HEK293 (cell line): Measurements from ENCODE around the gene DUT.

Experiments used
- CTCF ChIA-PET: fragments of 350-600 bp; formaldehyde crosslinking; extraction: SDS; loops from one replicate; lab custom pipeline; 2021; ENCODE audit warnings: antibody characterized with exemption; lab: Yijun Ruan, JAX
- POLR2A ChIA-PET: fragments of 300-600 bp; formaldehyde crosslinking; extraction: SDS; loops from one replicate; lab custom pipeline; 2020; ENCODE audit warnings: antibody characterized with exemption, inconsistent platforms; lab: Yijun Ruan, JAX
- H3K27ac ChIP-seq: fragments of 200-500 bp; sonication (Bioruptor generic); 2 replicates; pipeline ENCODE4 v1.5.1; 2014; ENCODE audit warnings: low read depth, low read length, control low read depth, inconsistent platforms; ENCODE audit errors: extremely low read depth
- H3K36me3 ChIP-seq, 2 experiments: fragments of 200-500 bp in 1 of 2; sonication (Bioruptor generic) in 1 of 2; 1 replicate in 1 of 2; 2 replicates in 1 of 2; pipeline ENCODE4 v1.5.1; 2014 to 2017; ENCODE audit warnings: inconsistent platforms in 2 of 2, low read length in 2 of 2; ENCODE audit not compliant: control insufficient read depth in 2 of 2, insufficient read depth in 1 of 2
- H3K4me1 ChIP-seq: fragments of 200-500 bp; sonication (Bioruptor generic); 2 replicates; pipeline ENCODE4 v1.5.1; 2014; ENCODE audit warnings: mild to moderate bottlenecking, low read length, inconsistent platforms; ENCODE audit not compliant: control insufficient read depth, insufficient read depth
- H3K4me3 ChIP-seq: 2 replicates; pipeline ENCODE4 v1.5.1; 2011; ENCODE audit warnings: low read depth, mild to moderate bottlenecking, control low read depth, low read length, moderate library complexity
- H3K9me3 ChIP-seq: fragments of 200-500 bp; sonication (Bioruptor generic); 2 replicates; pipeline ENCODE4 v1.5.1; 2014; ENCODE audit warnings: low read depth, low read length, inconsistent platforms; ENCODE audit not compliant: control insufficient read depth, insufficient read depth
- GFI1B ChIP-seq: fragments of 450-650 bp; formaldehyde crosslinking; IDR thresholded peaks from 2 replicates; pipeline ENCODE4 v1.5.1; 2016; ENCODE audit warnings: missing biosample characterization, missing genetic modification characterization
- GLI2 ChIP-seq: fragments of 450-650 bp; formaldehyde crosslinking; IDR thresholded peaks from 2 replicates; pipeline ENCODE4; 2017; ENCODE audit warnings: missing biosample characterization, missing genetic modification characterization, low read depth, borderline replicate concordance
- GLIS1 ChIP-seq: fragments of 450-650 bp; formaldehyde crosslinking; IDR thresholded peaks from 2 replicates; pipeline ENCODE4 v1.5.1; 2016; ENCODE audit warnings: missing biosample characterization, missing genetic modification characterization
- HOXD13 ChIP-seq: sonication (generic); formaldehyde crosslinking; IDR thresholded peaks from 2 replicates; pipeline ENCODE4 v1.8.0; 2022; ENCODE audit warnings: missing genetic modification reagents, borderline replicate concordance
- KLF16 ChIP-seq: fragments of 450-650 bp; formaldehyde crosslinking; IDR thresholded peaks from 2 replicates; pipeline ENCODE4 v1.5.1; 2017; ENCODE audit warnings: missing biosample characterization, missing genetic modification characterization
- MYNN ChIP-seq: fragments of 450-650 bp; formaldehyde crosslinking; IDR thresholded peaks from 2 replicates; pipeline ENCODE4 v1.5.1; 2016; ENCODE audit warnings: missing biosample characterization, missing genetic modification characterization, borderline replicate concordance
- MZF1 ChIP-seq: fragments of 450-650 bp; formaldehyde crosslinking; IDR thresholded peaks from 2 replicates; pipeline ENCODE4 v1.5.1; 2017; ENCODE audit warnings: missing biosample characterization, missing genetic modification characterization, borderline replicate concordance
- PRDM4 ChIP-seq: fragments of 450-650 bp; formaldehyde crosslinking; IDR thresholded peaks from 2 replicates; pipeline ENCODE4 v1.5.1; 2017; ENCODE audit warnings: missing biosample characterization, missing genetic modification characterization
- ZFP41 ChIP-seq: fragments of 450-650 bp; formaldehyde crosslinking; IDR thresholded peaks from 2 replicates; pipeline ENCODE4 v1.5.1; 2016; ENCODE audit warnings: missing biosample characterization, missing genetic modification characterization, borderline replicate concordance
- ZIC2 ChIP-seq: fragments of 450-650 bp; formaldehyde crosslinking; IDR thresholded peaks from 2 replicates; pipeline ENCODE4 v1.5.1; 2016; ENCODE audit warnings: missing biosample characterization, missing genetic modification characterization
- ZNF10 ChIP-seq: fragments of 450-650 bp; formaldehyde crosslinking; IDR thresholded peaks from 2 replicates; pipeline ENCODE4 v1.5.1; 2017; ENCODE audit warnings: missing biosample characterization, missing genetic modification characterization
- ZNF132 ChIP-seq: fragments of 450-650 bp; formaldehyde crosslinking; IDR thresholded peaks from 2 replicates; pipeline ENCODE4 v1.5.1; 2017; ENCODE audit warnings: missing biosample characterization, missing genetic modification characterization, borderline replicate concordance
- ZNF140 ChIP-seq: fragments of 450-650 bp; formaldehyde crosslinking; IDR thresholded peaks from 2 replicates; pipeline ENCODE4 v1.5.1; 2016; ENCODE audit warnings: missing biosample characterization, missing genetic modification characterization
- ZNF157 ChIP-seq: fragments of 450-650 bp; formaldehyde crosslinking; IDR thresholded peaks from 2 replicates; pipeline ENCODE4 v1.5.1; 2016; ENCODE audit warnings: missing biosample characterization, missing genetic modification characterization
- ZNF16 ChIP-seq: fragments of 450-650 bp; formaldehyde crosslinking; IDR thresholded peaks from 2 replicates; pipeline ENCODE4 v1.5.1; 2016; ENCODE audit warnings: low read depth, missing biosample characterization, missing genetic modification characterization
- ZNF202 ChIP-seq: fragments of 450-650 bp; formaldehyde crosslinking; IDR thresholded peaks from 2 replicates; pipeline ENCODE4 v1.5.1; 2016; ENCODE audit warnings: missing biosample characterization, missing genetic modification characterization, borderline replicate concordance
- ZNF214 ChIP-seq: fragments of 450-650 bp; formaldehyde crosslinking; IDR thresholded peaks from 2 replicates; pipeline ENCODE4 v1.5.1; 2017; ENCODE audit warnings: missing biosample characterization, mild to moderate bottlenecking, missing genetic modification characterization, borderline replicate concordance
- ZNF239 ChIP-seq: fragments of 450-650 bp; formaldehyde crosslinking; IDR thresholded peaks from 2 replicates; pipeline ENCODE4 v1.5.1; 2016; ENCODE audit warnings: missing biosample characterization, missing genetic modification characterization
- ZNF248 ChIP-seq: fragments of 450-650 bp; formaldehyde crosslinking; IDR thresholded peaks from 2 replicates; pipeline ENCODE4 v1.5.1; 2017; ENCODE audit warnings: missing biosample characterization, missing genetic modification characterization
- ZNF302 ChIP-seq: fragments of 450-650 bp; formaldehyde crosslinking; IDR thresholded peaks from 2 replicates; pipeline ENCODE4 v1.5.1; 2016; ENCODE audit warnings: missing biosample characterization, missing genetic modification characterization, low read depth
- ZNF324 ChIP-seq: fragments of 450-650 bp; formaldehyde crosslinking; IDR thresholded peaks from 2 replicates; pipeline ENCODE4 v1.5.1; 2016; ENCODE audit warnings: missing biosample characterization, missing genetic modification characterization
- ZNF341 ChIP-seq: fragments of 450-650 bp; formaldehyde crosslinking; IDR thresholded peaks from 2 replicates; pipeline ENCODE4; 2016; ENCODE audit warnings: low read depth, missing biosample characterization, missing genetic modification characterization
- ZNF366 ChIP-seq: fragments of 450-650 bp; formaldehyde crosslinking; conservative IDR thresholded peaks from 2 replicates; pipeline ENCODE4 v1.5.1; 2016; ENCODE audit warnings: missing biosample characterization, missing genetic modification characterization
- ZNF394 ChIP-seq: fragments of 450-650 bp; formaldehyde crosslinking; IDR thresholded peaks from 2 replicates; pipeline ENCODE4 v1.5.1; 2016; ENCODE audit warnings: missing biosample characterization, missing genetic modification characterization, mild to moderate bottlenecking, moderate library complexity, borderline replicate concordance
- ZNF473 ChIP-seq: fragments of 450-650 bp; formaldehyde crosslinking; IDR thresholded peaks from 2 replicates; pipeline ENCODE4 v1.5.1; 2017; ENCODE audit warnings: missing biosample characterization, missing genetic modification characterization
- ZNF549 ChIP-seq: fragments of 450-650 bp; IDR thresholded peaks from 2 replicates; pipeline ENCODE4 v1.5.1; 2018; ENCODE audit warnings: missing biosample characterization, missing genetic modification characterization, mild to moderate bottlenecking, inconsistent platforms, moderate library complexity
- ZNF624 ChIP-seq: fragments of 450-650 bp; formaldehyde crosslinking; IDR thresholded peaks from 2 replicates; pipeline ENCODE4 v1.5.1; 2017; ENCODE audit warnings: missing biosample characterization, missing genetic modification characterization
- ZNF670 ChIP-seq: fragments of 450-650 bp; formaldehyde crosslinking; IDR thresholded peaks from 2 replicates; pipeline ENCODE4 v1.5.1; 2016; ENCODE audit warnings: missing biosample characterization, missing genetic modification characterization, low read depth
- ZNF677 ChIP-seq: fragments of 450-650 bp; IDR thresholded peaks from 2 replicates; pipeline ENCODE4 v1.5.0; 2018; ENCODE audit warnings: missing biosample characterization, mild to moderate bottlenecking, missing genetic modification characterization, moderate library complexity
- ZNF707 ChIP-seq: fragments of 450-650 bp; formaldehyde crosslinking; IDR thresholded peaks from 2 replicates; pipeline ENCODE4 v1.5.1; 2016; ENCODE audit warnings: missing biosample characterization, missing genetic modification characterization
- ZSCAN4 ChIP-seq: fragments of 450-650 bp; formaldehyde crosslinking; IDR thresholded peaks from 2 replicates; pipeline ENCODE4 v1.5.1; 2017; ENCODE audit warnings: missing biosample characterization, missing genetic modification characterization
- ZSCAN5A ChIP-seq: fragments of 450-650 bp; formaldehyde crosslinking; IDR thresholded peaks from 2 replicates; pipeline ENCODE4 v1.5.1; 2016; ENCODE audit warnings: missing biosample characterization, missing genetic modification characterization

The DUT gene

GRCh38 chr15:48317221-48317620, 14.0 kb upstream of the DUT start:
- ChIA-PET POLR2A (interaction anchor here (0.9 kb wide), 1 partner anchor 862 kb away, joined by 4 read pairs; no protein-coding TSS in a partner anchor), CTCF (no interaction called here)
- H3K36me3 ChIP-seq: no peaks in the 10 kb centered on the region
- no peak overlapping the region for H3K27ac ChIP-seq
- no peaks in the 10 kb centered on the region for H3K4me1 ChIP-seq
- TF ChIP-seq ZNF248: no peak
- no peak for TF ChIP-seq ZNF214 (tag by site-specific recombination)
- no peak for TF ChIP-seq ZNF707
- no peak for TF ChIP-seq ZNF677 (tag by site-specific recombination)
- TF ChIP-seq ZNF549: no peak
- no peak for TF ChIP-seq MYNN (tag by site-specific recombination)
- no peak for TF ChIP-seq GLI2 (tag by site-specific recombination)
- no peak for TF ChIP-seq ZNF473 (tag by site-specific recombination)
- no peak for TF ChIP-seq ZNF132
- no peak for TF ChIP-seq ZSCAN5A (tag by site-specific recombination)
- TF ChIP-seq ZNF624 (tag by site-specific recombination): no peak
- TF ChIP-seq ZNF366: no peak
- TF ChIP-seq ZNF10 (tag by site-specific recombination): no peak
- TF ChIP-seq ZNF202 (tag by site-specific recombination): no peak
- no peak for TF ChIP-seq HOXD13 (CRISPR knock-in tag)
- no peak for TF ChIP-seq GFI1B (tag by site-specific recombination)
- no peak for TF ChIP-seq ZNF394
- H3K9me3 ChIP-seq: no peaks in the 10 kb centered on the region
- H3K4me3 ChIP-seq: no peak overlapping the region

- no peaks in the 10 kb centered on the region for H3K9me3 ChIP-seq
- H3K4me1 ChIP-seq: no peaks in the 10 kb centered on the region
- no peaks in the 10 kb centered on the region for H3K36me3 ChIP-seq
- POLR2A ChIA-PET: no interaction called here
- CTCF ChIA-PET: no interaction called here
- no peak overlapping the region for H3K4me3 ChIP-seq
- no peak overlapping the region for H3K27ac ChIP-seq
- TF ChIP-seq ZNF302 (tag by site-specific recombination) (no peak), ZNF324 (no peak), KLF16 (tag by site-specific recombination) (no peak), ZNF140 (tag by site-specific recombination) (no peak), ZNF670 (tag by site-specific recombination) (no peak), GLIS1 (tag by site-specific recombination) (no peak), ZFP41 (tag by site-specific recombination) (no peak), ZIC2 (no peak), ZSCAN4 (tag by site-specific recombination) (no peak), MZF1 (tag by site-specific recombination) (no peak), ZNF16 (tag by site-specific recombination) (no peak), ZNF707 (no peak), ZNF239 (tag by site-specific recombination) (no peak), ZNF157 (no peak), ZNF341 (tag by site-specific recombination) (no peak), ZNF10 (tag by site-specific recombination) (no peak), PRDM4 (tag by site-specific recombination) (no peak)
Observed at GRCh38 chr15:48318131-48318530, 13.1 kb upstream of the DUT start.
